PC-3 (cell line): ENCODE measurements around the gene EDNRA. TPM values are rescaled to one million over a fixed set of nuclear protein-coding genes. Genes with fewer than 3 reads are reported as not detected.

ENCODE experiments used
- ATAC-seq: fragments of 200-7000 bp; cut with Tn5 transposase; 2 replicates; pipeline ENCODE4 v1.9.1; 2020; ENCODE audit warnings: mild to moderate bottlenecking, moderate library complexity
- BruUV-seq: library from RNA; stranded (reverse); fragments of 400-500 nt; replicated peaks from 2 replicates; lab custom pipeline; 2021; lab: Mats Ljungman, UMichigan
- CTCF ChIA-PET: fragments of 300-600 bp; sonication (Branson Sonifier 250); formaldehyde crosslinking; loops from one replicate; lab custom pipeline; 2022; ENCODE audit warnings: antibody characterized with exemption; lab: Charles Lee
- POLR2A ChIA-PET: fragments of 300-600 bp; sonication (Branson Sonifier 250); formaldehyde crosslinking; loops from one replicate; lab custom pipeline; 2022; ENCODE audit warnings: antibody characterized with exemption; ENCODE audit not compliant: unreplicated experiment; lab: Charles Lee
- DNase-seq: peaks from one replicate; pipeline ENCODE4 v3.0.0-alpha.2; 2015
- H2AFZ ChIP-seq: fragments of 300-600 bp; sonication (generic); 2 replicates; pipeline ENCODE4 v1.6.0; 2016; ENCODE audit warnings: antibody characterized with exemption, low read length
- H3F3A ChIP-seq: fragments of 300-600 bp; sonication (generic); one replicate; pipeline ENCODE4 v1.6.0; 2017; ENCODE audit warnings: antibody characterized with exemption, low read length, control low read depth, mild to moderate bottlenecking; ENCODE audit not compliant: unreplicated experiment
- H3K27ac ChIP-seq: fragments of 300-600 bp; sonication (generic); 2 replicates; pipeline ENCODE4 v1.5.1; 2016; ENCODE audit warnings: mild to moderate bottlenecking, low read length
- H3K27me3 ChIP-seq: fragments of 300-600 bp; sonication (generic); 2 replicates; pipeline ENCODE4 v1.6.1; 2016; ENCODE audit warnings: low read length, mixed read lengths
- H3K36me3 ChIP-seq: fragments of 300-600 bp; sonication (generic); 2 replicates; pipeline ENCODE4 v1.6.1; 2016; ENCODE audit warnings: low read depth, mixed run types, low read length, mixed read lengths
- H3K4me1 ChIP-seq: fragments of 300-600 bp; sonication (generic); 2 replicates; pipeline ENCODE4 v1.5.1; 2016; ENCODE audit warnings: low read length; ENCODE audit not compliant: insufficient read depth
- H3K4me2 ChIP-seq: fragments of 300-600 bp; sonication (generic); 2 replicates; pipeline ENCODE4 v1.6.0; 2016; ENCODE audit warnings: low read length
- H3K4me3 ChIP-seq: fragments of 300-600 bp; sonication (generic); 2 replicates; pipeline ENCODE4 v1.5.1; 2016; ENCODE audit warnings: mild to moderate bottlenecking, low read length, mixed read lengths
- H3K79me2 ChIP-seq: fragments of 300-600 bp; sonication (generic); 2 replicates; pipeline ENCODE4 v1.6.1; 2017; ENCODE audit warnings: low read length, mixed read lengths
- H3K9ac ChIP-seq: fragments of 300-600 bp; sonication (generic); 2 replicates; pipeline ENCODE4 v1.6.0; 2016; ENCODE audit warnings: mild to moderate bottlenecking, low read length
- H3K9me2 ChIP-seq: fragments of 300-600 bp; sonication (generic); replicated peaks from 2 replicates; pipeline ENCODE4 v1.6.1; 2016; ENCODE audit warnings: mixed run types, low read length, mixed read lengths
- H3K9me3 ChIP-seq: fragments of 300-600 bp; sonication (generic); 2 replicates; pipeline ENCODE4 v1.6.1; 2016; ENCODE audit warnings: low read length, mixed read lengths
- H4K20me1 ChIP-seq: fragments of 300-600 bp; sonication (generic); 2 replicates; pipeline ENCODE4 v1.6.1; 2016; ENCODE audit warnings: low read length, mixed read lengths
- EZH2 ChIP-seq: fragments of 300-600 bp; sonication (generic); IDR thresholded peaks from one replicate; pipeline ENCODE4 v1.6.1; 2017; ENCODE audit warnings: antibody characterized with exemption, mild to moderate bottlenecking, low read length; ENCODE audit not compliant: unreplicated experiment
- EZH2phosphoT487 ChIP-seq: fragments of 300-600 bp; sonication (generic); IDR thresholded peaks from 2 replicates; pipeline ENCODE4 v1.6.1; 2018; ENCODE audit warnings: mild to moderate bottlenecking, antibody characterized with exemption, low read length, borderline replicate concordance
- intact Hi-C: fragments of 100-400 bp; cut with micrococcal nuclease; formaldehyde crosslinking; loops from 2 replicates; pipeline ENCODE4 v1.9.0; 2023
- total RNA-seq: library from RNA; depleted of rRNA; stranded (reverse); fragments of >200 nt; gene quantifications from 2 replicates; pipeline ENCODE4 v1.2.3, GENCODE V29; 2014
- TF ChIP-seq, protein P1 (sequence below): fragments of 300-600 bp; sonication (generic); conservative IDR thresholded peaks from 2 replicates; pipeline ENCODE4 v1.5.1; 2017; ENCODE audit warnings: antibody characterized with exemption, low read depth, mild to moderate bottlenecking, low read length

EDNRA gene
- total RNA-seq, 1 experiment from 2014 or later = 2.4 TPM

DNA sequence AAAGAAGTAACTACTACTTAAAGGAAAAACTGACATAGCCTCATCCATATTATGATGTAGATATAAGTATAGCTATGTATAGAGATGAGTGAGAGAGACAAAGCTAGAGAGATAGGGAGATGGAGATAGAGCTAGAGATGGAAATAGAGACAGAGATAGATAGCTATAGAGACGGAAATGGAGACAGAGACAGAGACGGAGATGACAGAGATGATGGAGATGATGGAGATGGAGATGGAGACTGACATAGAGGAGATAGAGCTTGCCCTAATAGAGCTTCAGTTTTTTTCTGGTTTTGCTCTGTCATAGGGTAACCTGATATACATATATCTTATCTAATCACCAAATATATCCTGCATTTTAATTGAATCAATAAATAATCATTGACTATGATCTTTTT, 4.3 kb downstream of the EDNRA start:
- Histone ChIP-seq H4K20me1 (no peaks in the 10 kb centered on the region), H2AFZ (no peak overlapping the region), H3K4me1 (peaks cover 6% of the 10 kb centered on the region; the same call in 1 of the 2 replicates), H3K27me3 (no peaks in the 10 kb centered on the region), H3K4me2 (no peak overlapping the region), H3K9ac (no peak overlapping the region), H3K4me3 (no peak overlapping the region), H3K79me2 (no peaks in the 10 kb centered on the region), H3F3A (no peaks in the 10 kb centered on the region), H3K9me3 (no peaks in the 10 kb centered on the region), H3K36me3 (no peaks in the 10 kb centered on the region), H3K27ac (no peak overlapping the region), H3K9me2 (no peaks in the 10 kb centered on the region)
- TF ChIP-seq EZH2 = no peak
- TF ChIP-seq, protein P1, sequence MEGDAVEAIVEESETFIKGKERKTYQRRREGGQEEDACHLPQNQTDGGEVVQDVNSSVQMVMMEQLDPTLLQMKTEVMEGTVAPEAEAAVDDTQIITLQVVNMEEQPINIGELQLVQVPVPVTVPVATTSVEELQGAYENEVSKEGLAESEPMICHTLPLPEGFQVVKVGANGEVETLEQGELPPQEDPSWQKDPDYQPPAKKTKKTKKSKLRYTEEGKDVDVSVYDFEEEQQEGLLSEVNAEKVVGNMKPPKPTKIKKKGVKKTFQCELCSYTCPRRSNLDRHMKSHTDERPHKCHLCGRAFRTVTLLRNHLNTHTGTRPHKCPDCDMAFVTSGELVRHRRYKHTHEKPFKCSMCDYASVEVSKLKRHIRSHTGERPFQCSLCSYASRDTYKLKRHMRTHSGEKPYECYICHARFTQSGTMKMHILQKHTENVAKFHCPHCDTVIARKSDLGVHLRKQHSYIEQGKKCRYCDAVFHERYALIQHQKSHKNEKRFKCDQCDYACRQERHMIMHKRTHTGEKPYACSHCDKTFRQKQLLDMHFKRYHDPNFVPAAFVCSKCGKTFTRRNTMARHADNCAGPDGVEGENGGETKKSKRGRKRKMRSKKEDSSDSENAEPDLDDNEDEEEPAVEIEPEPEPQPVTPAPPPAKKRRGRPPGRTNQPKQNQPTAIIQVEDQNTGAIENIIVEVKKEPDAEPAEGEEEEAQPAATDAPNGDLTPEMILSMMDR = no peak
- TF ChIP-seq EZH2phosphoT487 = no peak
- ChIA-PET CTCF (no interaction called here), POLR2A (no interaction called here)
- no TSS peak for BruUV-seq
- no peak for ATAC-seq
- intact Hi-C loops = no loop called here
- DNase-seq = no peak

DNA sequence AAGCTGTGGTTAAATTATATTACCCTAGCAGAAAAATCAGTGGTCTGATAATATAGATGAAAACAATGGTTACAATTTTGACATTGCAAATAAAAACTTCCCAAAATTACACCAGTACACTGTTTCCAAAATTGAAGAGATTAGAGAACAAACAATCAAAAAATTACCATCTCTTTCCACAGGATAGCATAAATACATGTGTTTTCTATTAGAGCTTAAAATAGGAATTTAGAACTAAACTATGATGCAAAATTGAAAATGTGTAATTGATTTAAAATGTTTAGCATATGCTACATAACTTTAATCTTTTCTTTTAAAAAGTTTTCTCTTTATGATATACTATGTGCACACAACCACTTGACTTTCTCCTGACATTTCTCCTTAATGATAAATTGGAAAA, 6.7 kb downstream of the EDNRA start:
- no peak overlapping the region for H3K9ac ChIP-seq
- BruUV-seq = no TSS peak

DNA sequence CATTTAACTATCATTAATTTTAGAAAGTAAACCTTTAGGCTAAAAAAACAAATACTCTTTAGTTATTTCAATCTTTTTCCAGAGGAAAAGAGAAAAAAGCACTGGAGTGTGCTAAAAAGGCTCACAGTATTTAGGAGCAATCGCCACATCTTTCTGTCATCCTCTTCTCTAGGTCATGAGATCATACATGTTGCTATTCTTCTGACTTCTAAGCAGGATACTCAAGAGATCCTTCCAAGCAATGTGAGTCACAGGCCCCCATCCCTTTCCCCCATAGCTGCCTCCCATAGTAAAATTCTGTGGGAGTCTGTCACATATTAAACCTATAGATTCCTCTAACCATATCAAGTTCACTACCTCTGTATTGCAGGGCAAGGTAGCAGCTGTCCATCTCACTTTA, 7.7 kb downstream of the EDNRA start:
- no peak overlapping the region for H3K4me2 ChIP-seq
- H2AFZ ChIP-seq = no peak overlapping the region
- no peaks in the 10 kb centered on the region for H3K27me3 ChIP-seq
- no TSS peak for BruUV-seq
- H3K9me2 ChIP-seq = no peaks in the 10 kb centered on the region
- H3K27ac ChIP-seq = no peak overlapping the region
- TF ChIP-seq EZH2 = no peak
- TF ChIP-seq EZH2phosphoT487 = no peak
- TF ChIP-seq, protein P1 = no peak
- ChIA-PET POLR2A (no interaction called here), CTCF (no interaction called here)
- no peak overlapping the region for H3K9ac ChIP-seq
- H3F3A ChIP-seq = no peaks in the 10 kb centered on the region
- H3K4me3 ChIP-seq = no peak overlapping the region
- ATAC-seq (no peak), DNase-seq (no peak)
- no peaks in the 10 kb centered on the region for H3K9me3 ChIP-seq
- intact Hi-C loops = no loop called here
- no peaks in the 10 kb centered on the region for H3K4me1 ChIP-seq
- no peaks in the 10 kb centered on the region for H3K36me3 ChIP-seq
- H4K20me1 ChIP-seq = no peaks in the 10 kb centered on the region
- H3K79me2 ChIP-seq = no peaks in the 10 kb centered on the region

More for the DNA sequence above, 6.7 kb downstream of the EDNRA start:
- H3K9me2 ChIP-seq = no peaks in the 10 kb centered on the region
- H4K20me1 ChIP-seq = no peaks in the 10 kb centered on the region
- TF ChIP-seq EZH2 (no peak), EZH2phosphoT487 (no peak)
- TF ChIP-seq, protein P1 = no peak
- H3F3A ChIP-seq = no peaks in the 10 kb centered on the region
- H3K36me3 ChIP-seq = no peaks in the 10 kb centered on the region
- H3K4me1 ChIP-seq = no peaks in the 10 kb centered on the region
- H3K4me2 ChIP-seq = no peak overlapping the region
- H3K79me2 ChIP-seq = no peaks in the 10 kb centered on the region
- H2AFZ ChIP-seq = no peak overlapping the region
- no peak overlapping the region for H3K4me3 ChIP-seq
- no peaks in the 10 kb centered on the region for H3K9me3 ChIP-seq
- no peak overlapping the region for H3K27ac ChIP-seq
- intact Hi-C loops = no loop called here
- DNase-seq = no peak
- no peak for ATAC-seq
- H3K27me3 ChIP-seq = no peaks in the 10 kb centered on the region
- POLR2A ChIA-PET = no interaction called here
- CTCF ChIA-PET = no interaction called here
